HepG2 (cell line): ENCODE data around the gene URB1. TPM values are rescaled to one million over a fixed set of nuclear protein-coding genes. Genes with fewer than 3 reads are reported as not detected.

Experiments used
- ATAC-seq: fragments of 200-7000 bp; cut with Tn5 transposase; 3 replicates; pipeline ENCODE4 v1.9.1; 2020; ENCODE audit warnings: mild to moderate bottlenecking, moderate library complexity
- BruUV-seq: library from RNA; stranded (reverse); fragments of 400-500 nt; replicated peaks from 2 replicates; lab custom pipeline; 2021; lab: Mats Ljungman, UMichigan
- CTCF ChIA-PET: fragments of 300-600 bp; formaldehyde crosslinking; extraction: SDS; loops from one replicate; lab custom pipeline; 2021; ENCODE audit warnings: low total read pairs, inconsistent platforms, low intra/inter-chr PET ratio; lab: Yijun Ruan, JAX
- POLR2A ChIA-PET: fragments of 350-600 bp; sonication (Branson Sonifier 250); formaldehyde crosslinking; loops from one replicate; lab custom pipeline; 2020; ENCODE audit warnings: antibody characterized with exemption, inconsistent platforms; lab: Yijun Ruan, JAX
- DNase-seq: peaks from one replicate; pipeline ENCODE4 v3.0.0-alpha.2; 2015; ENCODE audit warnings: low spot score
- FAIRE-seq: peaks from 3 replicates; lab custom pipeline; 2011; peaks lifted over from hg19 to GRCh38; lab: Jason Lieb, UNC
- H2AFZ ChIP-seq: one replicate; pipeline ENCODE4 v1.6.1; 2011; ENCODE audit warnings: low read length, inconsistent platforms
- H3K27ac ChIP-seq: fragments of 300-600 bp; 3 replicates; pipeline ENCODE4 v1.8.0; 2011; ENCODE audit warnings: mixed run types, mild to moderate bottlenecking, mixed read lengths, low read length, inconsistent platforms; ENCODE audit not compliant: insufficient read depth; ENCODE audit errors: extremely low read length
- H3K27me3 ChIP-seq, 2 experiments: fragments of 200-600 bp in 1 of 2; 2 replicates in 1 of 2; 3 replicates in 1 of 2; pipeline versions ENCODE4 v1.6.0 to v1.8.0; 2011; ENCODE audit warnings: low read length in 2 of 2, mild to moderate bottlenecking in 2 of 2, moderate library complexity in 2 of 2, inconsistent platforms in 1 of 2; ENCODE audit not compliant: insufficient read depth in 2 of 2, control insufficient read depth in 1 of 2
- H3K36me3 ChIP-seq, 2 experiments: fragments of 200-600 bp in 1 of 2; replicated peaks in 1 of 2; 2 replicates in 1 of 2; 3 replicates in 1 of 2; pipeline versions ENCODE4 v1.5.1 to v1.8.0; 2011; ENCODE audit warnings: low read length in 2 of 2, inconsistent platforms in 1 of 2; ENCODE audit not compliant: insufficient read depth in 2 of 2, control insufficient read depth in 1 of 2
- H3K4me1 ChIP-seq: 2 replicates; pipeline ENCODE4 v1.5.1; 2012; ENCODE audit warnings: low read length, inconsistent platforms; ENCODE audit not compliant: insufficient read depth
- H3K4me2 ChIP-seq: 2 replicates; pipeline ENCODE4 v1.6.0; 2011; ENCODE audit warnings: low read depth, low read length, inconsistent platforms
- H3K4me3 ChIP-seq, 3 experiments: fragments of 200-600 bp in 1 of 3; sonication (generic), shearing (Covaris generic) in 1 of 3; replicated peaks in 1 of 3; 2 replicates each; pipeline ENCODE4 v1.5.1; 2011 to 2016; ENCODE audit warnings: low read length in 3 of 3, inconsistent platforms in 2 of 3, low read depth in 2 of 3, mild to moderate bottlenecking in 2 of 3, control low read depth in 1 of 3, mixed read lengths in 1 of 3; ENCODE audit not compliant: insufficient read depth in 1 of 3
- H3K79me2 ChIP-seq: one replicate; pipeline ENCODE4 v1.6.1; 2011; ENCODE audit warnings: low read length, inconsistent platforms; ENCODE audit not compliant: insufficient read depth
- H3K9ac ChIP-seq: 2 replicates; pipeline ENCODE4 v1.6.0; 2011; ENCODE audit warnings: mild to moderate bottlenecking, low read depth, low read length, inconsistent platforms; ENCODE audit not compliant: insufficient read depth
- H3K9me3 ChIP-seq: 2 replicates; pipeline ENCODE4 v1.5.1; 2012; ENCODE audit warnings: mild to moderate bottlenecking, low read length
- H4K20me1 ChIP-seq: 2 replicates; pipeline ENCODE4 v1.6.0; 2011; ENCODE audit warnings: inconsistent platforms, mild to moderate bottlenecking, low read length, moderate library complexity; ENCODE audit not compliant: insufficient read depth
- HNRNPL ChIP-seq: fragments of 200-400 bp; formaldehyde crosslinking; IDR thresholded peaks from 2 replicates; pipeline ENCODE4 v1.6.1; 2017; ENCODE audit warnings: mild to moderate bottlenecking, low read depth, low read length
- HNRNPLL ChIP-seq: fragments of 200-400 bp; formaldehyde crosslinking; IDR thresholded peaks from 2 replicates; pipeline ENCODE4 v1.6.1; 2017; ENCODE audit warnings: mild to moderate bottlenecking, low read depth, low read length; ENCODE audit not compliant: poor library complexity, severe bottlenecking
- KDM5B ChIP-seq: sonication (generic); formaldehyde crosslinking; IDR thresholded peaks from 2 replicates; pipeline ENCODE4 v1.4.0; 2020; ENCODE audit warnings: missing genetic modification reagents, mild to moderate bottlenecking, borderline replicate concordance
- KLF12 ChIP-seq: sonication (generic); formaldehyde crosslinking; IDR thresholded peaks from 2 replicates; pipeline ENCODE4 v1.4.0; 2020; ENCODE audit warnings: missing genetic modification reagents, borderline replicate concordance
- NR2F2 ChIP-seq: IDR thresholded peaks from 2 replicates; pipeline ENCODE4 v1.6.1; 2012; ENCODE audit warnings: low read depth, inconsistent platforms, borderline replicate concordance
- SALL1 ChIP-seq: sonication (generic); formaldehyde crosslinking; IDR thresholded peaks from 2 replicates; pipeline ENCODE4 v1.8.0; 2022; ENCODE audit warnings: mild to moderate bottlenecking, missing genetic modification reagents
- SRSF1 ChIP-seq: fragments of 200-400 bp; formaldehyde crosslinking; optimal IDR thresholded peaks from 2 replicates; pipeline ENCODE3; 2017; ENCODE audit warnings: mild to moderate bottlenecking, low read depth, low read length, moderate library complexity
- STAG1 ChIP-seq: sonication (generic); formaldehyde crosslinking; IDR thresholded peaks from 2 replicates; pipeline ENCODE4 v1.4.0; 2020; ENCODE audit warnings: missing genetic modification reagents
- ZFP62 ChIP-seq: sonication (generic); formaldehyde crosslinking; IDR thresholded peaks from 2 replicates; pipeline ENCODE4 v1.4.0; 2020; ENCODE audit warnings: missing genetic modification reagents
- ZNF720 ChIP-seq: sonication (generic); formaldehyde crosslinking; IDR thresholded peaks from 2 replicates; pipeline ENCODE4 v1.4.0; 2020; ENCODE audit warnings: missing genetic modification reagents
- ZNF772 ChIP-seq: sonication (generic); formaldehyde crosslinking; IDR thresholded peaks from 2 replicates; pipeline ENCODE4 v1.5.0; 2020; ENCODE audit warnings: mild to moderate bottlenecking, missing genetic modification reagents
- WGBS: methylation state at CpG from one replicate; pipeline ENCODE4 v1.1.6; 2017; ENCODE audit warnings: low lambda C conversion rate; 5-methylcytosine and 5-hydroxymethylcytosine counted together
- in situ Hi-C: cut with HindIII; loops from 2 replicates; pipeline ENCODE4 v1.10.0; 2017; ENCODE audit warnings: low pct_unique_long_range_greater_than_20kb; ENCODE audit not compliant: extremely low pct_ligation_motif_present
- intact Hi-C: fragments of 100-400 bp; cut with micrococcal nuclease; formaldehyde crosslinking; loops from one replicate; pipeline ENCODE4 v1.10.0; 2022; ENCODE audit not compliant: unreplicated experiment
- polyA plus RNA-seq, 8 experiments: library from polyadenylated mRNA; depleted of rRNA in 3 of 8; stranded (reverse) in 7 of 8; unstranded in 1 of 8; fragments of >200 nt; fragmentation: Illumina TruSeq in 4 of 8; extraction: Trizol in 4 of 8; gene quantifications; 2 replicates each; pipeline versions ENCODE4 v1.2.1 to v1.2.3, GENCODE V29; 2011 to 2016; ENCODE audit warnings: low read depth in 4 of 8, missing spikeins in 1 of 8, mixed read lengths in 1 of 8; ENCODE audit not compliant: insufficient read depth in 1 of 8
- total RNA-seq, 5 experiments: library from RNA; depleted of rRNA; stranded (reverse); fragments of >200 nt; fragmentation: Illumina TruSeq; extraction: Trizol; gene quantifications; 2 replicates each; pipeline ENCODE4 v1.2.3, GENCODE V29; 2016; ENCODE audit warnings: low read depth in 1 of 5
- TF ChIP-seq, protein P1 (sequence below): sonication (generic); formaldehyde crosslinking; IDR thresholded peaks from 2 replicates; pipeline ENCODE4 v1.5.1; 2020; ENCODE audit warnings: mild to moderate bottlenecking, missing genetic modification reagents, moderate library complexity
- TF ChIP-seq, protein P2 (sequence below): IDR thresholded peaks from 2 replicates; pipeline ENCODE4 v1.6.1; 2016; ENCODE audit warnings: missing compliant biosample characterization, missing genetic modification reagents, borderline replicate concordance
- TF ChIP-seq, protein P3 (sequence below): sonication (generic); formaldehyde crosslinking; IDR thresholded peaks from 2 replicates; pipeline ENCODE4 v1.8.1; 2023; ENCODE audit warnings: mild to moderate bottlenecking, moderate library complexity, missing genetic modification reagents
- TF ChIP-seq, protein P4 (sequence below): sonication (generic); formaldehyde crosslinking; IDR thresholded peaks from 2 replicates; pipeline ENCODE4 v1.4.0; 2020; ENCODE audit warnings: missing genetic modification reagents

Gene URB1
- total and polyA plus RNA-seq, 2 of the 13 experiments (the other 11 are each of a cell fraction or from before 2014, with no cell fraction given), result 4.5 to 16.7 TPM

DNA sequence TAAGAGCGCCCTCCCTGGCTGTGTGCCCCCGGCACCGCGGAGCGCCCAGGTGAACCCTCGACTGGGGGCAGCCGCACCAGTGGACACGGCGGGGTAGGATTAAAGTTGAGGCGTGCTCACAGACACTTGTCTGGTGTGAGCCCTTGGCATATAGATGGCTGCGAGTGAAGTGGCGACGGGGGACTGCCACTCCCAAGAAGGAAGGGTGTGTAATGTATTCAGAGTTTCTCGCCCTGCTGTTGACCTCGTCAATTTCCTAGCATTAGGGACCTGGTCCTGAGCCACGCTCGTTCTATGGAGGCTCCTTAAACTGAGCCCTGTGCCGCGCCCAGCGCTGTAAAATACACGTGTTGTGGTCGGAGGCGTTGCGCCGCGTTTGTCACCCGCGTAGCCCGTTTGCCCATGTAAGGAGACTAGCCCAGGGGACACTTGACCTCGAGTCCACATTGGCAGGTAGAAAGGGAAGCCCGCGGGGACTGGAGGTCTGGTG lies 20.2 kb upstream of the URB1 start:
- H3K79me2 ChIP-seq, result no peaks in the 10 kb centered on the region
- H3K9me3 ChIP-seq, result no peaks in the 10 kb centered on the region
- H3K36me3 ChIP-seq, result no peaks in the 10 kb centered on the region
- H3K9ac ChIP-seq, result 0 out of 2 replicates have a peak overlapping the region, but pooled peaks have one; percentile 7
- H3K4me2 ChIP-seq, result peak overlapping the region; percentile 84
- BruUV-seq, result no TSS peak
- peak overlapping the region; percentile 49 for H2AFZ ChIP-seq
- H3K27ac ChIP-seq, result no peak overlapping the region
- peaks cover 5 to 29% of the 10 kb centered on the region in 2 experiments for H3K27me3 ChIP-seq
- FAIRE-seq (no peak), DNase-seq (no peak), ATAC-seq (peak; percentile 51; the same call in 2 of the 3 replicates)
- intact Hi-C loops, result loop anchor here (1.0 to 10.0 kb wide), 2 partner anchors 188 to 908 kb away; no protein-coding TSS in a partner anchor
- no peaks in the 10 kb centered on the region for H4K20me1 ChIP-seq
- peaks cover 19% of the 10 kb centered on the region for H3K4me1 ChIP-seq
- ChIA-PET POLR2A (interaction anchor here (1.5 kb wide), 1 partner anchor 16 kb away, joined by 3 read pairs; no protein-coding TSS in a partner anchor), CTCF (no interaction called here)
- in situ Hi-C loops, result loop anchor here (5.0 kb wide), 1 partner anchor 179 kb away; no protein-coding TSS in a partner anchor
- H3K4me3 ChIP-seq, result peak overlapping the region; percentile 21 to 69 (median 53)
- 0% methylated on average over 12 of the region's 32 CpGs for WGBS
- TF ChIP-seq HNRNPLL, result peak; percentile 24
- TF ChIP-seq KDM5B (CRISPR knock-in tag), result peak; percentile 50; the same call in 1 of the 2 replicates
- TF ChIP-seq ZFP62 (CRISPR knock-in tag), result no peak
- TF ChIP-seq SALL1, result peak; percentile 5; the same call in 1 of the 2 replicates
- 0 out of 2 replicates have a peak, but pooled peaks have one; percentile 3 for TF ChIP-seq ZNF772 (CRISPR knock-in tag)
- TF ChIP-seq, protein P1, sequence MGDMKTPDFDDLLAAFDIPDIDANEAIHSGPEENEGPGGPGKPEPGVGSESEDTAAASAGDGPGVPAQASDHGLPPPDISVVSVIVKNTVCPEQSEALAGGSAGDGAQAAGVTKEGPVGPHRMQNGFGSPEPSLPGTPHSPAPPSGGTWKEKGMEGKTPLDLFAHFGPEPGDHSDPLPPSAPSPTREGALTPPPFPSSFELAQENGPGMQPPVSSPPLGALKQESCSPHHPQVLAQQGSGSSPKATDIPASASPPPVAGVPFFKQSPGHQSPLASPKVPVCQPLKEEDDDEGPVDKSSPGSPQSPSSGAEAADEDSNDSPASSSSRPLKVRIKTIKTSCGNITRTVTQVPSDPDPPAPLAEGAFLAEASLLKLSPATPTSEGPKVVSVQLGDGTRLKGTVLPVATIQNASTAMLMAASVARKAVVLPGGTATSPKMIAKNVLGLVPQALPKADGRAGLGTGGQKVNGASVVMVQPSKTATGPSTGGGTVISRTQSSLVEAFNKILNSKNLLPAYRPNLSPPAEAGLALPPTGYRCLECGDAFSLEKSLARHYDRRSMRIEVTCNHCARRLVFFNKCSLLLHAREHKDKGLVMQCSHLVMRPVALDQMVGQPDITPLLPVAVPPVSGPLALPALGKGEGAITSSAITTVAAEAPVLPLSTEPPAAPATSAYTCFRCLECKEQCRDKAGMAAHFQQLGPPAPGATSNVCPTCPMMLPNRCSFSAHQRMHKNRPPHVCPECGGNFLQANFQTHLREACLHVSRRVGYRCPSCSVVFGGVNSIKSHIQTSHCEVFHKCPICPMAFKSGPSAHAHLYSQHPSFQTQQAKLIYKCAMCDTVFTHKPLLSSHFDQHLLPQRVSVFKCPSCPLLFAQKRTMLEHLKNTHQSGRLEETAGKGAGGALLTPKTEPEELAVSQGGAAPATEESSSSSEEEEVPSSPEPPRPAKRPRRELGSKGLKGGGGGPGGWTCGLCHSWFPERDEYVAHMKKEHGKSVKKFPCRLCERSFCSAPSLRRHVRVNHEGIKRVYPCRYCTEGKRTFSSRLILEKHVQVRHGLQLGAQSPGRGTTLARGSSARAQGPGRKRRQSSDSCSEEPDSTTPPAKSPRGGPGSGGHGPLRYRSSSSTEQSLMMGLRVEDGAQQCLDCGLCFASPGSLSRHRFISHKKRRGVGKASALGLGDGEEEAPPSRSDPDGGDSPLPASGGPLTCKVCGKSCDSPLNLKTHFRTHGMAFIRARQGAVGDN (CRISPR knock-in tag), result peak; percentile 65
- 0 out of 2 replicates have a peak, but pooled peaks have one; percentile 25 for TF ChIP-seq HNRNPL
- peak; percentile 22; the same call in 1 of the 2 replicates for TF ChIP-seq STAG1 (CRISPR knock-in tag)
- TF ChIP-seq ZNF720, result no peak
- TF ChIP-seq, protein P2, sequence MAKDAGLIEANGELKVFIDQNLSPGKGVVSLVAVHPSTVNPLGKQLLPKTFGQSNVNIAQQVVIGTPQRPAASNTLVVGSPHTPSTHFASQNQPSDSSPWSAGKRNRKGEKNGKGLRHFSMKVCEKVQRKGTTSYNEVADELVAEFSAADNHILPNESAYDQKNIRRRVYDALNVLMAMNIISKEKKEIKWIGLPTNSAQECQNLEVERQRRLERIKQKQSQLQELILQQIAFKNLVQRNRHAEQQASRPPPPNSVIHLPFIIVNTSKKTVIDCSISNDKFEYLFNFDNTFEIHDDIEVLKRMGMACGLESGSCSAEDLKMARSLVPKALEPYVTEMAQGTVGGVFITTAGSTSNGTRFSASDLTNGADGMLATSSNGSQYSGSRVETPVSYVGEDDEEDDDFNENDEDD (CRISPR knock-in tag), result 0 out of 2 replicates have a peak, but pooled peaks have one; percentile 4
- TF ChIP-seq KLF12 (CRISPR knock-in tag), result no peak
- no peak for TF ChIP-seq NR2F2
- TF ChIP-seq, protein P3, sequence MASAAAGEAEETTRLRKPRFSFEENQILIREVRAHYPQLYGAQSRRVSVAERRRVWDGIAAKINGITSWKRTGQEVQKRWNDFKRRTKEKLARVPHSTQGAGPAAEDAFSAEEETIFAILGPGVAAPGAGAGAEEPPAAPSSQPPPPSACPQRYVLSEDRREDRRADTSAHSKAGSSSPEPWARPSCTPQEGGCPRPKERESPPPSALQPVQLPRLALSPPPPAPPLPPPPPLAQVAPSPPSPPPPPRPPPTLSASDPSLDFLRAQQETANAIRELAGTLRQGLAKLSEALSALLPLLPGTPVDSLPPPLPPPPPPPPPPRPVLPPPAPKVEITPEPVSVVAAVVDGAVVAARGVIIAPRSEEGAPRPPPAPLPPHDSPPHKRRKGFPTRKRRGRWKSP (CRISPR knock-in tag), result peak; percentile 52; the same call in 1 of the 2 replicates
- TF ChIP-seq, protein P4, sequence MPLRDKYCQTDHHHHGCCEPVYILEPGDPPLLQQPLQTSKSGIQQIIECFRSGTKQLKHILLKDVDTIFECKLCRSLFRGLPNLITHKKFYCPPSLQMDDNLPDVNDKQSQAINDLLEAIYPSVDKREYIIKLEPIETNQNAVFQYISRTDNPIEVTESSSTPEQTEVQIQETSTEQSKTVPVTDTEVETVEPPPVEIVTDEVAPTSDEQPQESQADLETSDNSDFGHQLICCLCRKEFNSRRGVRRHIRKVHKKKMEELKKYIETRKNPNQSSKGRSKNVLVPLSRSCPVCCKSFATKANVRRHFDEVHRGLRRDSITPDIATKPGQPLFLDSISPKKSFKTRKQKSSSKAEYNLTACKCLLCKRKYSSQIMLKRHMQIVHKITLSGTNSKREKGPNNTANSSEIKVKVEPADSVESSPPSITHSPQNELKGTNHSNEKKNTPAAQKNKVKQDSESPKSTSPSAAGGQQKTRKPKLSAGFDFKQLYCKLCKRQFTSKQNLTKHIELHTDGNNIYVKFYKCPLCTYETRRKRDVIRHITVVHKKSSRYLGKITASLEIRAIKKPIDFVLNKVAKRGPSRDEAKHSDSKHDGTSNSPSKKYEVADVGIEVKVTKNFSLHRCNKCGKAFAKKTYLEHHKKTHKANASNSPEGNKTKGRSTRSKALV, result peak; percentile 95
- peak; percentile 23 for TF ChIP-seq SRSF1
